ENCODE measurements around the gene JAML. TPM values are rescaled to one million over a fixed set of nuclear protein-coding genes. Genes with fewer than 3 reads are reported as not detected.
A peak's percentile ranks its signal among the peaks of the same experiment; 100 is the strongest.
"Not testable (repeated sequence)": the region's sequence is repeated elsewhere in the genome, so short reads cannot be mapped to it uniquely, and the experiment has no call there.

The JAML gene
- total RNA-seq, 1 donor from 2014 or later = 1.5 TPM

DNA sequence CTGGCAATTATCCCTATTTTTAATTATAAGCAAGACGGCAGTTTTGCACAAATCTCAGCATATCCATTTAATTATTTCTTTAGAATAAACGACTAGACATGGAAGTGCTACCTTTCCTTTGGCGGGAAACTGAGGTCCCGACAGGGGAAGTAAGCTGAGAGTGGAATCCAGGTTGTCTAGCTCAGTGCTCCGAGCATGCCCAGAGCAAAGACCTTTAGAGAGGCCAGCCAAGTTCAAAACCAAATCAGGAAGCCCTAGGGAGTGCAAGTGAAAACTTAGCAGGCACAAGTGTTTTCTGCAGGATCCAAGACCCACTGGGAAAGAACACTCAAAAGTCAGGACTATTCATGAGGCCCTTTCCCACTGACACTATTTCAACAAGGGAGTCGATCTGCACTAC is 25.7 kb downstream of the JAML start:
- intact Hi-C loops (cut with micrococcal nuclease) = loop anchor here (2.0 to 5.0 kb wide), 2 partner anchors 66 to 368 kb away; partner anchors contain the start of genes IFT46 and MPZL2
- no peak overlapping the region for H3K27ac Mint-ChIP-seq
- H3K9me3 Mint-ChIP-seq = no peaks in the 10 kb centered on the region

DNA sequence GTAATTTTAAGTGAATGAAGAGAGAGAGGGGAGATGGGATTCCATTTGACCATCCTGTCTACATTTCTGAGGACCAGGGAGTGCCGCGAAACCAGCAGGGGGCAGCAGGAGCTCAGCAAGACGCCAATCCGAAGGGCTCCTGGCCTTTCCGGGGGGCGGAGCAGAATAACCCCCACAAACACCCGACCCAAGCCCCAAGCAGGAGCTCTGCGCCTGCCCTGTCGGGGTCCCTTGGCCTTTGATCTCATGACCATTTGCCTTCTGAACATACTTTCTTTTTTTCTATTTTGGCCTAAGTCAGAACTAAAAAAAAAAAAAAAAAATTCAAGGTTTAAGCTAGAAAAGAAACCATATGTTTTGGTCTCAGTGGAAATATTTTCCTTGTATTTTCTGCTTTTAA is 26.4 kb downstream of the JAML start:
- peak; percentile 70 for DNase-seq
- TF ChIP-seq, protein P1, sequence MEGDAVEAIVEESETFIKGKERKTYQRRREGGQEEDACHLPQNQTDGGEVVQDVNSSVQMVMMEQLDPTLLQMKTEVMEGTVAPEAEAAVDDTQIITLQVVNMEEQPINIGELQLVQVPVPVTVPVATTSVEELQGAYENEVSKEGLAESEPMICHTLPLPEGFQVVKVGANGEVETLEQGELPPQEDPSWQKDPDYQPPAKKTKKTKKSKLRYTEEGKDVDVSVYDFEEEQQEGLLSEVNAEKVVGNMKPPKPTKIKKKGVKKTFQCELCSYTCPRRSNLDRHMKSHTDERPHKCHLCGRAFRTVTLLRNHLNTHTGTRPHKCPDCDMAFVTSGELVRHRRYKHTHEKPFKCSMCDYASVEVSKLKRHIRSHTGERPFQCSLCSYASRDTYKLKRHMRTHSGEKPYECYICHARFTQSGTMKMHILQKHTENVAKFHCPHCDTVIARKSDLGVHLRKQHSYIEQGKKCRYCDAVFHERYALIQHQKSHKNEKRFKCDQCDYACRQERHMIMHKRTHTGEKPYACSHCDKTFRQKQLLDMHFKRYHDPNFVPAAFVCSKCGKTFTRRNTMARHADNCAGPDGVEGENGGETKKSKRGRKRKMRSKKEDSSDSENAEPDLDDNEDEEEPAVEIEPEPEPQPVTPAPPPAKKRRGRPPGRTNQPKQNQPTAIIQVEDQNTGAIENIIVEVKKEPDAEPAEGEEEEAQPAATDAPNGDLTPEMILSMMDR (IDR thresholded peaks at IDR 0.05) = peak; percentile 65
- ATAC-seq (ENCODE audit: low read depth) = peak; percentile 90
- CTCF ChIA-PET = interaction anchor here (0.6 to 3.3 kb wide), 50 partner anchors 10 to 317 kb away, joined by 3 to 54 read pairs (median 4); partner anchors contain the start of genes ATP5MG, CD3D, CD3G and JAML
- intact Hi-C loops (cut with micrococcal nuclease) = loop anchor here (1.0 to 5.0 kb wide), 6 partner anchors 53 to 369 kb away; partner anchors contain the start of genes IFT46 and MPZL2
- Mint-ChIP-seq H3K27ac (no peak overlapping the region), H3K27me3 (peaks cover 2% of the 10 kb centered on the region), H3K4me1 (peaks cover 2% of the 10 kb centered on the region), H3K9me3 (no peaks in the 10 kb centered on the region), H3K4me3 (peak overlapping the region; percentile 21), H3K36me3 (ENCODE audit: low read depth) (no peaks in the 10 kb centered on the region)
- POLR2A ChIA-PET = interaction anchor here (0.6 to 1.1 kb wide), 7 partner anchors 13 to 120 kb away, joined by 3 to 6 read pairs (median 3); partner anchors contain the start of gene MPZL3

More for the DNA sequence above, 25.7 kb downstream of the JAML start:
- no peak for ATAC-seq (ENCODE audit: low read depth)
- ChIA-PET POLR2A (interaction anchor here (0.6 to 1.1 kb wide), 6 partner anchors 12 to 119 kb away, joined by 3 to 6 read pairs (median 4); partner anchors contain the start of gene MPZL3), CTCF (interaction anchor here (0.6 to 3.3 kb wide), 35 partner anchors 9 to 318 kb away, joined by 3 to 54 read pairs (median 5); partner anchors contain the start of genes ATP5MG, CD3D, JAML and MPZL2)
- no peak for DNase-seq
- TF ChIP-seq, protein P1 (IDR thresholded peaks at IDR 0.05) = no peak
- Mint-ChIP-seq H3K36me3 (ENCODE audit: low read depth) (no peaks in the 10 kb centered on the region), H3K27me3 (peaks cover 2% of the 10 kb centered on the region), H3K4me1 (peaks cover 2% of the 10 kb centered on the region), H3K4me3 (no peak overlapping the region)

DNA sequence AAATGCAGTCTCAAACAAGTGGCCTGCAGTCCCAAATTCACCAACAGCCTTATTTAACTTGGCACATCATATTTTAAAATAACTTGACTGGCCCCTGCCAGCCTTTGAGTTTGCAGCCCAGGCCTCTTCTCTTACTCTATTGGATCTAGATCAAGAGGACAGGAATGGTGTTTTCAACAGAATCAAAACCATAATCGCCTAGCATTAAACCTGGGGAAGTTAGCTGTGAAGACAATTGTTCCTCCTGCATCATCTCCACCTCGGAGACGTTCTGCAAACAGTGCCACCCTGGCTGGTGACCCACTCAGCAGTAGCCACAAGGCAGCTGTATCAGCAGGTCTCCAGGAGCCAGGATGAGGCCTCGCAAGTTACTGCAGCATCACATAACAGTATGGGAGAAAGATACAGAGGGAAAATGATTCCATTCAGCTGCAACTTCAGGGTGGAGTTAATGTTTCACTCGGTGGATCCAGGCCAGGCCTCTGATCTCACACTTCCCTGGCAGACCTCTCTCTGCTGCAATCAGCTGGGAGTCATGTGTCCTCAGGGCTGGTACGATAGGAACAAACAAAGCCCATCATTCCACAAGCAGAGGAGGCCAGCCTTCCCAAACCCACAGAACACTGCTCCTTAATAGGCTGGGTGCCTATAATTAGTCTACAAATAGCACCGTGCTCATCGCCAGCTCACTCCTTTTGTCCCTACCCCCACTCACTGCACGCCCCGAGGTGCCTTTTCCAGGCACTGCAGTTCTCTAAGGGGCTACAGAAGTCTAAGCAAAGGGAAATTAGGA is 29.8 kb downstream of the JAML start:
- no peak overlapping the region for H3K27ac Mint-ChIP-seq
- intact Hi-C loops (cut with micrococcal nuclease) = loop anchor here (5.0 kb wide), 1 partner anchor 372 kb away; the partner anchor contains the start of gene IFT46
- ChIA-PET CTCF (interaction anchor here (1.4 kb wide), 1 partner anchor 96 kb away, joined by 3 read pairs; no protein-coding TSS in a partner anchor), POLR2A (no interaction called here)
- H3K9me3 Mint-ChIP-seq = peaks cover 11% of the 10 kb centered on the region
- ATAC-seq (ENCODE audit: low read depth) (no peak), DNase-seq (no peak)
- TF ChIP-seq, protein P1 (IDR thresholded peaks at IDR 0.05) = no peak
- no peak overlapping the region for H3K4me3 Mint-ChIP-seq
- peaks cover 2% of the 10 kb centered on the region for H3K36me3 Mint-ChIP-seq (ENCODE audit: low read depth)
- H3K4me1 Mint-ChIP-seq = peaks cover 2% of the 10 kb centered on the region
- H3K27me3 Mint-ChIP-seq = peaks cover 10% of the 10 kb centered on the region

DNA sequence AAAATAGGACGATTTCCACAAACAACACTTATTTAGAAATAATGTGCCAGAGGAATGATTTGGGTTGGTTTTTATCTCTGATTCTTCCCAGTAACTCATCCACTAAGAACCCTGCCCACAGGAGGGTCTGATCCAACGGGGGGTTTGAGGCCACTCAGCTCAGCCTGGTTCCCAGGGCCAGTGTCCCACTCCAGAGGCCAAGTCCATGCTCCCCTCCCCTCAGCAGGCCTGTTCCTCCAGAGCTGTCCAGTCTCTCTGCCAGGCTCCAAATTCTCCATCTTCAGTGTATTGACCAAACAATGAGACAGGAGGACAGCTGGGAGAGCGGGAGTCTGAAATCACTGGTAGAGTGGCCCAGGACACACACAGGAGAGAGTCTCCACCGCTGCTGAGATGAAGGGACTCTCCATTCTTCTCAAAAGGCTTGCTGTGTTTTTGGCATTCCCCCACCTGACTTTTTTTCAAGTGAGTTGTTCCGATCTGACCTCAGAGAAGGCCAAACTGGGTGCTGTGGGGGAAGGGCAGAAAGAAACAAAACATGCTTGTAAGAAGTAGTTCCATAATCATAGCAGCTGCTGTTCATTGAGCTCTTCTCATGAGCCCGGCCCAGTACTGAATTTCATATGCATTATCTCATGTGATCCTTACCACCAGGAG is 30.8 kb downstream of the JAML start:
- intact Hi-C loops (cut with micrococcal nuclease) = no loop called here
- DNase-seq (no peak), ATAC-seq (ENCODE audit: low read depth) (no peak)
- peaks cover 11% of the 10 kb centered on the region for H3K9me3 Mint-ChIP-seq
- CTCF ChIA-PET = no interaction called here
- TF ChIP-seq, protein P1 (IDR thresholded peaks at IDR 0.05) = no peak
- no peak overlapping the region for H3K4me3 Mint-ChIP-seq
- H3K27ac Mint-ChIP-seq = no peak overlapping the region
- peaks cover 12% of the 10 kb centered on the region for H3K27me3 Mint-ChIP-seq
- peaks cover 2% of the 10 kb centered on the region for H3K4me1 Mint-ChIP-seq
- peaks cover 2% of the 10 kb centered on the region for H3K36me3 Mint-ChIP-seq (ENCODE audit: low read depth)
- POLR2A ChIA-PET = no interaction called here

DNA sequence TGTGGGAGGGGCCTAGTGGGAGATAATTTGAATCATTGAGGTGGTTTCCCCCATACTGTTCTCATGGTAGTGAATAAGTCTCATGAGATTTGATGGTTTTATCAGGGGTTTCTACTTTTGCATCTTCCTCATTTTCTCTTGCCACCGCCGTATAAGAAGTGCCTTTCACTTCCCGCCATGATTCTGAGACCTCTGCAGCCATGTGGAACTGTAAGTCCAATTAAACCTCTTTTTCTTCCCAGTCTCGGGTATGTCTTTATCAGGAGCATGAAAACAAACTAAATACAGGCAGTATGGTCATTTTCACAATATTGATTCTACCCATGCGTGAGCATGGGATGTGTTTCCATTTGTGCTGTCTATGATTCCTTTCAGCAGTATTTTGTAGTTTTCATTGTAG is 32.0 kb downstream of the JAML start:
- H3K4me1 Mint-ChIP-seq; H3K36me3 Mint-ChIP-seq (ENCODE audit: low read depth); H3K4me3 Mint-ChIP-seq; ATAC-seq (ENCODE audit: low read depth); CTCF ChIA-PET; H3K27ac Mint-ChIP-seq; intact Hi-C loops (cut with micrococcal nuclease); POLR2A ChIA-PET; DNase-seq: not testable (repeated sequence)
- Mint-ChIP-seq H3K27me3 (peaks cover 14% of the 10 kb centered on the region), H3K9me3 (peaks cover 11% of the 10 kb centered on the region)

DNA sequence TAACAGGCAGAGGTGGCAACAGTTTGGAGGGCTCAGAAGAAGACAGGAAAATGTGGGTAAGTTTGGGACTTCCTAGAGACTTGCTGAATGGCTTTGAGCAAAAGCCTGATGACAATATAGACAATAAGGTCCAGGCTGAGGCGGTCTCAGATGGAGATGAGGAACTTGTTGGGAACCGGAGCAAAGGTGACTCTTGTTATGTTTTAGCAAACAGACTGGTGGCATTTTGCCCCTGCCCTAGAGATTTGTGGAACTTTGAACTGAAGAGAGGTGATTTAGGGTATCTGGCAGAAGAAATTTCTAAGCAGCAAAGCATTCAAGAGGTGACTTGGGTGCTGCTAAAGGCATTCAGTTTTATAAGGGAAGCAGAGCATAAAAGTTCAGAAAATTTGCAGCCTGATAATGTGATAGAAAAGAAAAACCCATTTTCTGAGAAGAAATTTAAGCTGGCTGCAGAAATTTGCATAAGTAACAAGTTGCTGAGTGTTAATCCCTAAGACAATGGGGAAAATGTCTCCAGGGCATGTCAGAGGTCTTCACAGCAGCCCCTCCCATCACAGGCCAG is 33.8 kb downstream of the JAML start:
- intact Hi-C loops (cut with micrococcal nuclease); H3K4me3 Mint-ChIP-seq; DNase-seq; H3K4me1 Mint-ChIP-seq; CTCF ChIA-PET; H3K27ac Mint-ChIP-seq; ATAC-seq (ENCODE audit: low read depth); H3K36me3 Mint-ChIP-seq (ENCODE audit: low read depth): not testable (repeated sequence)
- POLR2A ChIA-PET = interaction anchor here (0.6 kb wide), 1 partner anchor 166 kb away, joined by 7 read pairs; no protein-coding TSS in a partner anchor
- H3K9me3 Mint-ChIP-seq = peaks cover 11% of the 10 kb centered on the region
- peaks cover 21% of the 10 kb centered on the region for H3K27me3 Mint-ChIP-seq
